Embryonic facial prominence (tissue), 1 donor: ENCODE results near the gene PPARA.

Source experiments
- DNase-seq: peaks from one replicate; pipeline ENCODE4 v3.0.0-alpha.2; 2016; ENCODE audit errors: extremely low spot score

PPARA gene

DNA sequence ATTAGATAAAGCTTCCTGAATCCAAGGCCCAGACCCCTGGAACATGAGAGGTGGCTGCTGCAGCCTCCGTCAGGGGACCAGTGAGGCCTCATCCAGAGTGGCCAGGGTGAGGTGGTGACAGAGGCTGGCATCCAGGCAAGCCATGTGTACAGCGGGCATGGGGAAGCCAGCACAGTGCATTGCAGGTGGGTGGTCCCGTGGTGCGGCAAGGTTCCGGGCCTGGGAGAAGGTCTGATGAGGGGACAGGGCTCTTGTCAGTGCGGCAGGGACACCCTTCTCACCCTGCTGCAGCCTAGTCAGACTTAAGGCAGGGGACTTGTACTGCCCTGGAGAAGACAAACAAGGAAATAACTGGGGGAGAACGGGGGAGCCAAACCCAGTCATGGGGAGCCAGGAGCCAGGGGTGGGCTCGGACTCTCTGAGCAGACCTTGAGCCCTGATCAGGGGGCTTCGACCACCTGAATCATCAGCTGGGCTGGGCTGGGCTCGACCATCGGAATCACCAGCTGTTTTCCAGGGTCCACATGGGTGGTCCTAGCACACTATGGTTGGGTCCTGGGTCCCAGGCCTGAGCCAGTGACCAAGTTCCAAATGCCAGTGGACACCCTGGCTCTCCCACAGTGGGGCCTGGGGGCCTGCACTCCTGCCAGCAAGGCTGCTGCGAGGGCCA, 122.6 kb downstream of the PPARA start:
- DNase-seq = no peak

DNA sequence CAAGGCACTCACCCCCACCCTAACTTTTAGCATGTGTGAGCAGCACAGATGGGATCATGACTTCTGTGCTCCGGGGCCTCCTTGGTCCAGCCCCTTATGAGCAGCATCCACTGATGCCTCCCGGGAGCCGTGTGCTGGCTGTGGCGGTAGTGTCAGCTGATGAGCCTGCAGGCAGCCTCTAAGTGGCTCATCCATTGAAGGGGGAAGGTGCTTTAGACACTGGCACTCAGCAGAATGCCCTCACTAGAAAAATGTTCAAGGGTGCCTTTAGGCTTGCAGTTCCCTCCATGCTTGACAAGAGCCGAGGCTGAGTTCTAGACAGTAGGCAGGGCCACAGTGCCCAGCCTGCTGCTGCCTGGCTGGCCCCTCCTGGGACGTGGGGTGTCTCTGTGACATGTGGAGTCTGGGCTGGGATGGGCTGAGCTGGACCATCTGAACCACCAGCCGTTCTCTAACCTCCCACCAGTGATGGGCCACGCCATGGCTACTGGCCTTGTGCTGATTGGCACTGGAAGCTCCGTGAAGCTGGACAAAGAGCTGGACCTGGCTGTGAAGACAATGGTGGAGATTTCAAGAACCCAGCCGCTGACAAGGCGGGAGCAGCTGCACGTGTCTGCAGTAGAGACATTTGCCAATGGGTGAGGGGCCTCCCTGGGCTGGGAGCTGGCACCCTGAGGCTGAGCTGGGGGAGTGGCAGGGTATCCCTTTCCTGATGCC, 123.3 kb downstream of the PPARA start:
- no peak for DNase-seq

GRCh38 chr22:46274381-46274780, 124.1 kb downstream of the PPARA start:
- no peak for DNase-seq

GRCh38 chr22:46275455-46276122, 125.3 kb downstream of the PPARA start:
- no peak for DNase-seq

GRCh38 chr22:46276563-46276962, 126.2 kb downstream of the PPARA start:
- DNase-seq = no peak

DNA sequence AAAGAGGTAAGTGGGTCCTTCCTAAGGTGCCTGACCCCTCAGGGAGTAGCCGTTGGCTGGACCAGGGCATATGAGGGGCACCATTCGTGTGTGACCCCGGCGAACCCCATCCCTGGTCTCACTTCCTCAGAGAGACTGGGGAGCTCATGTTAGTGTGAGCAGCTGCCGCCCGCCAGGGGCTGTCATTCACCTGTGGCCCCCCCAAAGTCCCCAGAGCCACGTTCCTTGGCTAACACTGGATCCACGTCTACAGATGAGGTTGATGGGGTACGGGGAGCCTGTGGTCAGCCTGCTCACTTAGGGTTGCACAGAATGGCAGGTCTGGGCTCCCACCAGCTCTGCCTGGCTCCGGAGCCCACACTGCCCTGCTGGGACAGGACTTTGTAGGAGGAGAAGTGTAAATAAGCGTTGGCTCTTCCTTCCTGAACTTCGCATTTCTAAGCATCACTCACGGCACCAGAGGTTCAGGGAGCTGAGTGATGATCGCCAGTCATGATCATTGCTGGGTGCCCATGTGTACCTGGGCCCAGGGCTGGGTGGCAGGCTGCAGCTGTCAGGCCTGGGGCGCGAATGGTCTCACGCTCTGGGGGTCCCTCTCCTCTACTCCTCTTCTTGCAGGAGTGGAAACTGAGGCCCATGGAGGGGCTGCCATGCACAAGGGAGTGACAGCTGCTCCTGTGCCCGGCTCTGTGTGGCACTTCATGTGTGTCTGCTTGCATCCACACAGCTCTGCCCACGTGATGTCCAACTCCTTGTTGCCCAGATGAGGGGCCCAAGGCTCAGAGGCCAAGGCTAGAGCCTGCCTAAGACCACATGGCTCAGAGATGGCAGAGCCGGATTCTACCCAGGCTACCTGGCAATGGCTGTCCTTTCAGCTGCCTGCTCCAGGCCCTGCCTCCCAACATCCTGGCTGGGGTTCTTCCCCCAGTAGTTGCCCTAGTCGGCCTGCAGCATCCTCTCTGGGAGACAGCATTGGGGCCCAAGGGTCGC, 128.6 kb downstream of the PPARA start:
- DNase-seq = no peak

DNA sequence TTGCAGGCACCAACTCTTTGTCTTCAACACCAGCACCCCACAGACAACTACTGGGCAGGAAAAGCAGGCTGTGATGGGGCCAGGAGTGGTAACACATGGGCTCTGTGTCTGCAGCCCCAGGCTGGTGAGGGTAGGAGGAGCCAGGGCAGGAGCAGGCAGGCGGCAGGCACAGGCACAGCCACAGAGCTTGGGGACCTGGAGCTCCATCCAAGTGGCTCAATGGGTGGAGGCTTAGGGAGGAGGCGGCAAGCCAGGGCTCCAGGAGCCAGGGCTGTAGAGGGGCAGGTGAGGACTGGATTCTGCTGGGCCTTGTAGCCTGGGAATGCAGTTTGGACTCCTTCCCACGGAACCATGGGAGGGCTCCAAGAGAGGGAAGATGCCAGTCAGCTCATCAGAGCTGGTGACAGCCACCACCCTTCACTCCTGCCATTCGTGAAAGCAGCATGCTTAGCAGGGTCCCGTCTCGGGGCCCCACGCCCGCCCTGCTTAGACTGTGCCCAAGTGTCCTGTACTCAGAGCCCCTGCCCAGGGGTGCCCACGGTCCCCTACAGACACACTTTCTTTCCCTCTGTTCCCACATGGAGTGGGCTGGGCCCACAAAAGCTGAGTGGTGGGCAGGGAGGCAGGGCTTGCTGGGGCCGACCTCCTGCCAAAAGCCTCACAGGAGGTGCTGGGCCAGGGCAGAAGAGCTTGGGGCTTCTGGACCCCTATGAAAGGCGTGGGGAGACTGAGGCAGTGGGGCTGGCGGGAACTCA, 129.9 kb downstream of the PPARA start:
- no peak for DNase-seq

- DNase-seq = no peak
Observed at GRCh38 chr22:46280999-46281623, 130.8 kb downstream of the PPARA start.

GRCh38 chr22:46281866-46282678, 131.7 kb downstream of the PPARA start:
- no peak for DNase-seq

DNA sequence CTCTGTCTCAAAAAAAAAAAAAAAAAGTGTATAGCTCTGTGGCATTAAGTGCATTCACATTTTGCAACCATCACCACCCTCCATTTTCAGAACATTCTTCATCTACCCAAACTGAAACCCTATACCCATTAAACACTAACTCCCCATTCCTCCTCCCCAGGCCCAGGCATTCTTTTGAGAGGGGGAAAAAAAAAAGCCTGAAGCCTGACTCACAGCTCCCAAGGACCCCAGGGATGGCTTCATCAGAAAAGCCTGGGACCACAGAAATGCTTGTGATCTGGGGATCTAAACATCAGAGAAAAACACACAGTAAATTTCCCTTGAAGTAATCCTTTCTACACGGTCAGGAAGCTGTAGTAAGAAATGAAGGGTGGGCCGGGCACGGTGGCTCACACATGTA, 135.7 kb downstream of the PPARA start:
- DNase-seq = no peak

GRCh38 chr22:46286941-46287872, 136.9 kb downstream of the PPARA start:
- DNase-seq = no peak

DNA sequence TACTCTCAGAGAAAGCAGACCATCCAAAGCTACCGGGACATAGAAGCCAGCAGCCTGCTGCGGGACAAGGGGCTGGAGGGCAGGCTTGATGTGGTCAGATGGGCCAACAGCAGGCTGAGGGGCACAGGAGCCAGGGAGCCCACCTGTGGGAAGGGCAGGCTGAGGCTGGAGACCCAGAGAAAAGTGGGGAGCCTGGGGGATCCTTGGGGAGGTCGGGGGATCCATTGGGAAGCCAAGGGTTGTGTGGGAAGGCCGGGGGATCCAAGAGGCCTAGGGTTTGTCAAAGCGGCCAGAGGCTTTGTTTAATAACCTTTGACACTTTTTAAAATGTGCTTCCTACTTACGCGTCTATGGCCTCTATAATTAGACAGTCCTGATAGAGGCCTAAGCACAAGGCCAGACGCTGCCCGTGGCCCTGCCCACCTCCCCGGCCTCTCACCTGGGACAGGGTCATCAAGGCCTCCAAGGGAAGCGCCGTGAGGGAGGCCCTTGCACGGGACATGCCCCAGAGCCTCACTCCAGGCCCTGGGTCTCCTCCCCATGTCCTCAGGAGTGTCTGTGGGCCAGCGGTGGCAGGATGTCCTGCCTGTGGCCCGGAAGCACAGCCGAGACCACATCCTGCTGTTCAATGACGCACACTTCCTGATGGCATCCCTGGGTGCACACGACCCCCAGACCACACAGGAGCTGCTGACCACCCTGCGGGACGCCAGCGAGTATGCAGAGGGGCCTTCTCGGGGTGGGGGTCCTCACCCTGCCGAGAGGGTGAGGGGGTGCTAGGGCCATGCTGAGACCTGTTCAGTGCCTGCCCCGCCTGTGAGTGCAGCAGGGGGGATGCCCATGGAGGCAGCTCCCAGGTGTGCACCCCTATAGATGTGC, 137.8 kb downstream of the PPARA start:
- DNase-seq = no peak

GRCh38 chr22:46288846-46289243, 138.5 kb downstream of the PPARA start:
- DNase-seq = no peak

DNA sequence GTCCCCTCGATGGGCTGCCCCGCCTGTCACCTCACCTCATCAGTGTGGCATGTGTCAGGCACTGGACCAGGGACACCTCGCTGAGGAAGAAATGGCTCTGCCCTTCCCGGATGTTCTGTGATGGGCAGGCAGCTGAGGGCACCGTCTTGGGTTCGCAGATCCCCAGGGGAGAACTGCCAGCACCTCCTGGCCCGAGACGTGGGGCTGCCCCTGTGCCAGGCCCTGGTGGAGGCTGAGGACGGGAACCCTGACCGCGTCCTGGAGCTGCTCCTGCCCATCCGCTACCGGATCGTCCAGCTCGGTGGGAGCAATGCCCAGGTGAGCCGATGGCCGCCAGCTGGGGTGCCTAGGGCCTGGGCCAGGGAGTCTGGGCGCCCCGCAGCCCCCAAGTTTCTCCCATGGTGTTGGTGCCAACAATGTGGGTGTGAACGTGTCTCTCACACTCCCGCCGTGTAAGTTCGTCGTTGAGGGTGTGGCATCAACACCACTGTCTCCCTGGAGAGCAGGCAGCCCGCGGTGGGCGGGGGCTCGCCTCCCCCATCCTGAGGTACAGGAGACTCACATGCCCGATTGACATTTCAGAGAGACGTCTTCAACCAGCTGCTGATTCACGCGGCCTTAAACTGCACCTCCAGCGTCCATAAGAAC, 139.0 kb downstream of the PPARA start:
- DNase-seq = no peak

DNA sequence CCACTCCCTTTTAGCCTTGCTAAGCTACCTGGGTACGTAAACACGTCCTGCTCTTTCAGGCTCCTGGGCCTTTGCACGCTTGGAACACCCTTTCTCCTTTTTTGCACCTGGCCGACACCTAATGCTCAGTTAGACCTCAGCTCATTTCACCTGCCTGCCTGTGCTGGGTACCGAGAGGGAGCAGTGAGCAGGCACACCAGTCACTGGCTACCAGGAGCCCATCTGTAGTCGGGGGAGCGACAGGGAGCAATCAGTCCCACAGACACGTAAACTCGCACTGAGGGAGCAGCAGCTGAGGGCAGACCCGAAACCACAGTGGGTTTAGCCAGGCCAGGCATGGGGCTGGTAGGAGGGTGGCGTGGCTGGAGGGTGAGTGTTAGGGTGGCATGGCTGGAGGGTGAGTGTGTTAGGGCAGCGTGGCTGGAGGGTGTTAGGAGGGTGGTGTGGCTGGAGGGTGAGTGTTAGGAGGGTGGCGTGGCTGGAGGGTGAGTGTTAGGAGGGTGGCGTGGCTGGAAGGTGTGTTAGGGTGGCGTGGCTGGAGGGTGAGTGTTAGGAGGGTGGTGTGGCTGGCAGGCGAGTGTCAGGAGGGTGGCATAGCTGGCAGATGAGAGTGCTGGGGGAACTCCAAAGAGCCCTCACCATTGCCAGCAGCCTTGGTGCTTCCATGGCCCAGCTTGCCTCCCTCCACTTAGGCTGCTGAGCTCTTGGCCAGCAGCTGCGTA, 140.0 kb downstream of the PPARA start:
- no peak for DNase-seq
